HCEC 1CT (cell line): ENCODE data around the gene EDN3.
"Not testable (repeated sequence)": the region's sequence is repeated elsewhere in the genome, so short reads cannot be mapped to it uniquely, and the experiment has no call there.

Experiments used
- DNase-seq: peaks from one replicate; pipeline ENCODE4 v3.0.0-alpha.2; 2017

Gene EDN3

DNA sequence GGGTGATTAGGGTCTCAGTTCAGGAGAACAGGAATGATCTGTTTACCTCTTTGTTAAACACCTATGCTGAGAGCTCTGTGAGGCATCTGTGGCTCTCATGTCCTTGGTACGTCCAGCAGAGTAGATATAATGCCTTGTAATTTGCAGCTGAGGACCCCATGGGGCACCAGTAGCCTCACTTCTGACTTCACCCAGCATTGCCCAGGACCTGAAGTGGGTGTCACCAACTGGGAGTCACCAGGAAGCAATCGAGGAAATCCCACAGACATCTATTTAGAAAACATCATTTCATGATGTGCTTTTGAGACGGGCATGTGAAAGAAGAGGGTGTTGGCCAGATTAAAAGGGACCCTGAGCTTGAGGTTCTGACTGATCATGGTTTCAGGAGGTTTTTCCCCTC is 8.8 kb downstream of the EDN3 start:
- no peak for DNase-seq

DNA sequence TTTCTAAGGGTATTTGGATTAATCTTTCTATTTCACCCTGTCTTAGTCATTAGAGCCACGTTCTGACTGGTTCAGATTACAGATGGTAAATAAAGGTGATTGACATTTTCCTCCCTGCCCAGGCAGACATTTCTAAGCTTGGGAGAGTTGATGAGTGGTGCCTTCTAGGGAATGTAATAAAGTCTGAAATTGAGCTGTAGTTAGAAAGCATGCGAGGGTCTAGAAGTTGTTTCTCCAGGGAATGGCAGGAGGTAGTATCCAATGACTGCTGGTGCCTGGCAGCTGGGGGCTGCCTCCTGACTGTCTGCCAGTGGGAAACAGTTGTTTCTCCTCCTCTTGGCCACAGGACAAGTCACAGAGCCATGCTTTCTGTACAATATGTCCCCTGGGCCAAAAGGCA is 14.6 kb downstream of the EDN3 start:
- no peak for DNase-seq

DNA sequence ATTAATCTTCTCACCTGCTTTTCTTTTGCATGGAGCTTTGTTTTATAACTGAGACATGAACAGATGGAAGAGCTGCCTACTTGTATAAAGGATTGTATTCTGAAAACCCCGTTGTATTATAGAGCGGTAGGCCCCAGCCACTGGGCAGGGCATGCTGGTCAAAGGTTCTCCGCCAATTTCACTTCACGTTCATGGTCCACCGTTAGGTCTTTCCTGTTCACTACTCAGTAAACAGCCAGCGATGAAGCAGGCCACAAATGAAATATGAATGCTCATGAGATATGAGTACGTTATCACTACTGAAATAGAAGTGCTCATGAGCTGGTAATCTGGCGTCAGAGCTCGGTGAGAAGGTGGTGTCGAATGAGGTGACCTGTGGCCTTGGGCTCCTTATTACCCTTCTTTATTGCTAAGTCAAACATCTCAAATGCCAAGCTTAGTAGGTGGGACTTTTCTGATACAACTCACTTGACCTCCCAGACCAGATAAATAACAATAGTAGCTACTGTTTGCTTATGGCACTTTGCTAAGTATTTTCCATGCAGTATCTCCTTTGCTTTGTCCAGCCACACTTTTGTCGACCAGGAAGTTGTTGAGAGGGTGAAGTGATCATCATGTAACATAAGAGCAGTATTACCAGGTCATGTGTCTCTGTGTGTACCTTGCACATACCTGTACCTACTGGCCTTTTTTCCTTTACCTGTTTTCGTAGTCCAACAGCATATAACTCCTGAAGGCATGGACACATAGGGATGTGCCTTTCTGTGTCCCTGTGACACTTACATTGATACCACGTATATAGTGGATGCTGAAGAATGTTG is 16.7 kb downstream of the EDN3 start:
- no peak for DNase-seq

DNA sequence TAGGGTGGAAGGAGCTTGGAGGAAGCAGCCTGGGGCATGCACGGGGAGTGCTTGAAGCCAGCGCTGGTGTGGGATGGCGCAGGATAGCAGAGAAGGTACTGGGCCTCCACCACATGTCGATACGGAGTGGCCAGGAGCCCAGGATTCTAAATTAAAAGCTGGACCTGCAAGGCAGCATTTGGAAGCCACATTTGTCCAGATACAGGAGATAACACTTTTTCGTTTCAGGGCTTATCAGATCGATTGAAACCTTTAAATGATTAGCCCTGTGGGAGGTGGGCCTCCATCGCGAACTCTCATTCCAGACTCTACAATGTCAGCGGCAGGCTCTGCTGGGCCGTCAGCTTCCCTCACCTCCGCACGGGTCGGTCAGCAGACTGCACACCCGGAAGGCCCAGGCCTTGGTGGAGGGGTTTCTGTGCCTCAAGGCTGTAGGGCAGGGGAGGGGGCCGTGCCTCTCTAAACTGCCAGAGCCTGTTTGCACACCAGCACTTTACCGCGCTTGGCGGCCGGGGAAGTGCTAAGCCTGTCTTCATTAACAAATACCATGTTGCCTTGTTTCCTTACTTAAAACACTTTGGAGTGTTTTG is 17.9 kb downstream of the EDN3 start:
- DNase-seq = no peak

DNA sequence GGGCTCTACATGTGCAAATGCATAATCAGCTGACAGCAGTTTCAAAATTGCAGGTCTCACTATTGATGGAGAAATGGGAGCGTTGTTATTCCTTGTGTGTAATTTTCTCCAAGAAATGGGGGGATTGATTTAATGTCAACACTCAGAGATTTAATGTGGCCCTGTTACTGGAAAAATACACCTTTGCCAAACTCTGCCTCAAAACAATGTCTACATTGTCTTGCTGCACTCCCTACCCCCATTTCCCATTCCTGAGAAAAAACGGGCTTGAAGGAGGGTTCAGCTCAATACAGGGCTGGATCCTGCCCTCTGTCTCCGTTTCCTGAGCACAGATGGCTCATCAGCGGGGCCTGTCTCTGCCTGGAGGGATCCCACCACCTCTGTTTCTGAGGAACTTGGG is 18.4 kb downstream of the EDN3 start:
- DNase-seq = no peak

DNA sequence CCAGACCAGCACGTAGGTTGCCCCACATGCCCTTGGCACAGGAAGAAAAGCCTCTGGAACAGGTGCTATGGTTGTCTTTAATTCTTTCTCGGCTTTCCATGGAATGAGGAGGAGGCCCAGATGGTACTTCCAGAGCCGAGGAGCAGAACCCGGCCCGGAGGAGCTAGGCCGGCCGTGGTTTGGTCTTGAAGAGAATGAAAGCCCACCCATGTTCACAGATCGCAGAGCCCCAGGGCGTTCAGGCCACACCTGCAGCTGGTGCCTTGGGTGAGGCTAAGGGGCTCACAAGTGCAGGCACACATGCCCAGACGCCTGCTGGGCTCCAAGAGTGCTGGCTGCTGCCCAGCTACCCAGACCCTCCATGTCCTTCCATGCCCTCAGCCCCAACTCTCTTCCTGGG is 20.0 kb downstream of the EDN3 start:
- no peak for DNase-seq

DNA sequence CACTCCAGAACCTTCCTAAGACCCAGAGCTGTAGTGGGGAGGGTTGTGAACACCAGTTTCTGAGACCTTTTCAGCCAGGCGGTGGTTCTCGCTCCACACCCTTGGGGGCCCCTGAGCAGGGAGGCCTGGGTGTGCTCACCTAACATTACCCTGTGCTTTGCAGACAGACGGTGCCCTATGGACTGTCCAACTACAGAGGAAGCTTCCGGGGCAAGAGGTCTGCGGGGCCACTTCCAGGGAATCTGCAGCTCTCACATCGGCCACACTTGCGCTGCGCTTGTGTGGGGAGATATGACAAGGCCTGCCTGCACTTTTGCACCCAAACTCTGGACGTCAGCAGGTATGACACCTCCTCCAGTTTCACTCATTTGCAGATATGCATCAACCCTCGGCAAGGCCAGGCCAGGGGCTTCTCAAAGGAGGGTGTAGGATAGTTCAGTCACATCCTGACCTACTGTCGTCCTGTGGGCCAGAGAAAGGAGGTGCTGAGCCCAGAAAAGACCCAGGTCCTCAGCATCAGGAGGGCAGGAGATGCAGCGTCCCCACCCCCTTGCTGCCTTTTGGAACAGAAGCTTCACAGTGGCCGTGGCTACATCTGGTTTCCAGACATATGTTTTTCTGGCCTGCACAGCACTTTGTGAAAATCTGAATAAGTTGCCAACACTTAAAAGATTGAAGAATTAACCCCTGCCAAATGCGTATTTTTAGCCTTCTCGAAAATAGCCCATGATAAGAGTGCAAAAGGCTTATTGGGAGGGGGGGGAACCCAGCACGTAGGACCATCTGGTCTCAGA is 20.6 kb downstream of the EDN3 start:
- no peak for DNase-seq

DNA sequence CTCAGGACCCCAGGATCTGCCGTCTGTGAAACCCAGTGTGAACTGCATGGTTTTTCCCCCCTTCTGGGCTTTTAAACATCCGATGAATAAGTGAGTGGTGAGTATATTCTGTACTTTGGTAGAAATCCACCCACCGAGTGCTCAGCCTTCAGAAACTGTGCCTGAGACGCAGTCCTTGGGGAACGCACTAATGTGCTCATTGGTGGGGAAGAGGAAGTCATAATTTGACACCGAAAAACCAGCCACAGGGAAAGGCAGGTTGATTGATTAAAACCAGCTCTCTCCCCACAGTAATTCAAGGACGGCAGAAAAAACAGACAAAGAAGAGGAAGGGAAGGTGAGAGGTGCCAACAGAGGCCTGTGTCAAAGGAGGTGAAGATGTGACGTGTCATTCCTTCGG is 21.7 kb downstream of the EDN3 start:
- no peak for DNase-seq

DNA sequence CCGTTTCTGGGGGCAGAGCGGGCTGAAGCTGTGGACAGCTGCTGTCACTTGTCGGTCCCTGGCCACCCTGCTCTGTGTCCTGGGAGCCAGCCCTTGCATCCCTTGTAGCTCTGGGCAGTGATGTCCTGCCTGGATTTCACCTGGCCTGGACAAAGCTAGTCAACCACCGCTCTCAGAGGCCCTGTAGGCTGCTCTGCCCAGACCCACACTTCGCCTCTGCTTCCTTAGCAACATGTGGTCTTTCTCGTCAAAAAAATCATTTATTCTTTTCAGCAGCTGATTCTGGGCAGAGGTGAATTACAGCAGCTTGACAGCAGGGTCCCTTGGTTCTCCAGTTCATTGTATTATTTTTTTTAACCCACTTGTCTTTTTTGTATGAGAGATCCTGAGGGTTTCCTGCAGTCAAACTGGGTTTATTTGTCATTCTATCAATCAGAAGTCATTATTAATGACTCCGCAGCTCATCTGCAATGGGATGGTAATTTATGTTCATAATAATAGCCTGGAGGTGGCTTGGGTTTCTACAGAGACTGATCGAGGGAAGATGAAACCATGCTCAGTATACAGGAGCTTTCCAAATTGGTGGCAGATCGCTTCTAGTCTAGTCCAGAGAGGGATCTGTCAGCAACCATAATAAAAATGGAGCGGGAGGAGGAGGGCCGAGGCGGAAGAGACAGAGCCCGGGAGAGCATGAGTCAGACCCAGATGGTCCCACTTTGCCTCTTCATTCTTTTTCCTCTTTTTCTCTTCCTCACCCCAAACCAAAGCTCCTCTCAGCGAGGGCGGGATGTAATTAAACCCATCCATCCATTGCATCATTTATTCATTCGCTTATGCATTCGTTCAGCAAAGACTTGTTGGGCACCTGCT is 22.4 kb downstream of the EDN3 start:
- no peak for DNase-seq

DNA sequence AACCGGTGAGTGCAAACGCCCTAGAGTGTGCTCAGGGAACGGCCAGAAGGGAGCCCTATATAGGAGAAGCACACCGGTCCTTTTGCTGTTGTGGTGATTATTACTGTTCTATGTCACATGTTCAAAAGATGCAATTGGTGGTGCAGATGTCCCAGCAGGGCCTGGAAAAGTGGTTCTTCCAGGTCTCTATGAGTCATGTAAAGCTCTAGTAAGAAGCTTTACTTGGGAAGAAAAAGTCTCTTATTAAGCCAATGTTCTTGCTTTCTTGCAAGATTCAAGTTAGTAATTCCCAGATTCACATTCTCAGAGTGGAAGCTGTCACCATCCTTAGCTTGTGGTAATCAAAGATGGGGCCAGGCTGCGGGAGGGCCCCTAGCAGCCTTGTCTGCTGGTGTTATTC is 23.3 kb downstream of the EDN3 start:
- DNase-seq = no peak

DNA sequence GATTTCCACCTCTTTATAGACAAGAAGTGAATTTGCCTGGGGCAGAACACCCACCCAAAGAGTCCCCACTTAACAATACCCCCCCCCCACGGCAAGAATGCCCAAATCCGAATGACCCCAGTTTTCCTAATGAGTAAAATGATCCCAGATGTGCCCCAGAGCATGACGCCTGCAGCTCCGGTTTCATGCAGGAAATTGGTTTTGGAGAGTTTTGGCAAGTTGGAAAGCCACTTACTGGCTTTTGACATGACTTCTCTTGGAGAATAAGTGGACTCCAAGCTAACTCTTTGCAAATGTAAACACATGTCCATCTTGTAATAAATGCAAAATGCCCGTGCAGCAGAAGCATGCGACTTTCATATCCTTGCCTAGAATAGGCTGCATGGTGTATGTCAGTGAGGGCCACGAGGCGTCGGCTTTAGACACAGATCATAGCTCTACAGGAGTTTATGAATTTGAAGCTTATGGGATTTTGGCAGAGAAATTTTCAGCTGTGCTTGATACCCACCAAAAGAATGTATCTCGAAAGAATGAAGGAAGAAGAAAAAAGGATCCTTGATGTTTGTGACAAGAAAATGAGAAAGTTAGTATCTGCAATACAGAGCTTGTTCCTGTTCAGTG is 24.2 kb downstream of the EDN3 start:
- DNase-seq = no peak

DNA sequence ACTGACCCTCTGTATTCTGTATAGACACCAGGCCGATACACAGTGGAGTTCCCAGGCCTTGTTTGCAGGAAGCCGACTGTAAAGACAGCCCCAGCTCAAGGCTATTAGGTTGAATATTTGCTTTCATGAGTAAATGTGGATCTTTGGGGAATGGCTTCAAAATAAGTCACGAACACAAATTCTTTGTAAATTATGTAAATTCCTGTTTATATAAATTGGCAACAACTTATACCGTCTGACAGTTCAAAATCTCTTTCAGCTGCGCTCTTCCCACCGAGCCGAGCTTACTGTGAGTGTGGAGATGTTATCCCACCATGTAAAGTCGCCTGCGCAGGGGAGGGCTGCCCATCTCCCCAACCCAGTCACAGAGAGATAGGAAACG is 24.7 kb downstream of the EDN3 start:
- no peak for DNase-seq

DNA sequence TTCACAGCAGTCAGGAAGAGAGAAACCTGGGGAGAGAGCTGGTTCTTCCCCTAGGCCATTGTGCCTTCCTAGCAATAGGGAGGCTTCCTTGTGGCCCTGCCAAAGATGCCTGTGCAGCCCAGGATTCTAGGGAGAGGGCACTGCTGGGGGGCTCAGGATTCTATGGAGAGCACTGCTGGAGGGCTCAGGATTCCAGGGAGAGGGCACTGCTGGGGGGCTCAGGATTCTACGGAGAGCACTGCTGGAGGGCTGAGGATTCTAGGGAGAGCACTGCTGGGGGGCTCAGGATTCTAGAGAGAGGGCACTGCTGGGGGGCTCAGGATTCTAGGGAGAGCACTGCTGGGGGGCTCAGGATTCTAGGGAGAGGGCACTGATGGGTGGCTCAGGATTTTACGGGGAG is 25.8 kb downstream of the EDN3 start:
- no peak for DNase-seq

DNA sequence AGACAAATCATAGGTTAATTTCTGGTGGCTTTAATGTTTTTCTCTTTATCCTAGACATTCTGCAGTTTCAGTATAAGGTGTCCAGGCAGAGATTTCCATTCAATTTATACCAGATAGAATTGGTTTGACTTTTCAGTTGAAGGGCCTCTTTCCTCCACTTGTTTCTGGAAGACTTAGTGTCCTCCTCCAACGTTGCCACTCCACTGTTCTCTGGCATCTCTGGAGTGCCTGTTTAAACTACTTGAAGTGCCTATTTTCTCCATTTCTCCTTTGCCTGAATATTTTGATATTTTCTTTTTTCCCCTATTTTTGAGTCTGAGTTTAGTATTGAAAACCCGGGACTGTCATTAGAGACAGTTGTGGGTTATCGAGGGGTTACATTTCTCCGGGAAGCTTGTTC is 27.7 kb downstream of the EDN3 start:
- DNase-seq = no peak

DNA sequence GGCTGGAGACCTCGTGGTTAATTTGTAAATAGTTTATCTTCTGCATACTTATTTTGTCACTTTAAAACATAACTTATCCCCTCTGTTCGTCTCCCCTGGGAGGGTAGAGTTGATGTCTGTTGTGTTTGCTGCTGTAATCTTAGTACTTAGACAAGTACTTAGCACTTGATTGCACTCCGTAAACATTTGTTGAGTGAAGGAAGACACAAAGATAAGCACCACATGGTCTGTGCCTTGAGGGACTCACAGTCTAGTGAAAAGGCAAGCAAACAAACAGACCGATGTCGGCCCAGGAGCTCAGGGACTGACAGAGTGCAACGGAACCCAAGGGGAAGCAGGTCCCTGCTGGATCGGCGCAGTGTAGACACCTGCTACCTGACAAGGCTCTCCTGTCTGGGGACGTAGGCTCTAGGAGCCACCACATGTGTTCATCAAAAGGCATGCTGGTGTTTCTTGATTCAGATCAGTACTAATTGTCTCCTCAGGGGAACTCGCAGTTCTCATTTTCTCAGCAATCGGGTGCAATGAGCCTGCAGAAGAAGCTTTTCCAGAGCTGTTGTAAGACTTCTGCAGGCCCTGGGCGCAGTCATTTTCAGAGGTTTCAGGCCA is 31.4 kb downstream of the EDN3 start:
- DNase-seq = no peak

DNA sequence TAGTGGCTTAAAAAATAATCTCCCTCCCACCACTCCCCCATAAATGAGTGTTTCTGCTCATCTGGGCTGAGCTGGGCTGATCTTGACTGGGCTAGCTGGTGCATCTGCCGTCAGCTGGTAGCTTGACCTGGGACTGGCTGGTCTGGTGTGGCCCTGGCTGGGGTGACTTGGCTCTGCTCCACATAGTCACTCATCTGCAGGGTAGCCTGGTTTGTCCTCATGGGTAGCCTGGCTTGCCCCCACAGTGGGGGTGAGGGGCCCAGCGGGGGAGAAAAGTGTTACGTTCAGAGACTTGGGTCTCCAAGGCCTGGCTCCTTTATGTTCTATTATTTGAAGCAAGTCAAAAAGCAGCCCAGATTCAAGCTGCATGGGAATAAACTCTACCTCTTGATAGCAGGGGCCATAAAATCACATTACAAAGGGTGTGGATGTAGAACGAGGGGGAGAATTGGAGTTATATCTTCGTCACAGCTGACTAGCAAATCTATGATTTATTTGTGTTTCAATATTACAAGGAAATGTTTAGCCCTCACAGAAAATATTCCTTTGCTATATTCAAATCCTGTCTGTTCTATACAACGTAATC is 32.9 kb downstream of the EDN3 start:
- DNase-seq = no peak

DNA sequence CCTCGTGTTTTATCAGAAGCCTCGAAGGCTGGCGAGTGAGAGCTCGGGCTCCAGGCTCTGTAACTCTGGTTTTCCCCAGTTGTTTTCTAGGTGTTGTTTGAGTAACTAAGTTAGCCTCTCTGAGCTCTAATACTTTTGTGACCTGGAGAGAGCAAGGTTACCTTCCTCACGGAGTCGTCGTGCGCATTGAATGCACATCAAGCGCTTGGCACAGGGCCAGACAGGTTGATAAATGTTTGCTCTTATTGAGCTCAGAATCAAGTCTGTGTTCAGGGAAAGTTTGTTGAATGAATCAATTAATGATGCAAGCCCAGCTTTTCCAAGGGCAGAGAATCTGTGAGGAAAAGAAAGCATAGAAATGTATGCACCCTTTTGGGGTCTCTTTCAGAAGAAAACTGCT is 33.5 kb downstream of the EDN3 start:
- DNase-seq = no peak

DNA sequence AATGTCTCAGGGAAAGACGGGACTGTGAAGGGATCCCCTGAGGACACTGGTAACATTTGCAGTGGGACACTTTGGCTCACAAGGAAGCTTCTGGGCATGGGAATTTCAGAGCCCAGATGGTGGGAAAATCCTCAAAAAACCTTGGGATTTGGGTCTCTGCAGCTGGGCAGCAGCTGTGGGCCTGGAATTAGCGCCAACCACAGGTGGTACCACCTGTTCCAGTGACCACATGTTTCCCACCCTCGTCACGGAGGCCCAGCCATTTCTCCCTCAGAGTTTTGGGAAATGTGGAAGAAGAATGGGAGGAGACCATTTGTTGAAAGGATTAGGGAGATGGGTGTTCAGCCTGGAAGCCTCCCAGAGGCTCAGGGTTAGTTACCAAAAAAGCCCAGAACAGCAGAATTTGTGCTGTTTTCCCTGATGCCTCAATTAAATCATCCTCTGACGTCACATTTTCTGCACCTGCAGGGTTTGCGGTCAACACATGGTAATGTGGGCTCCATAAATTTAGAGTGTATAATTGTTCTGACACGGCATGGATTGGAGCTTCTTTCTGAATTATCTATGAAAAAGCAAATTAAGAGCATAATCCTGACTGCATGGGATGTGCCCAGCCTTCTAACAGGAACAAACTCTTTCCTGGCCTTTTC is 34.4 kb downstream of the EDN3 start:
- no peak for DNase-seq

DNA sequence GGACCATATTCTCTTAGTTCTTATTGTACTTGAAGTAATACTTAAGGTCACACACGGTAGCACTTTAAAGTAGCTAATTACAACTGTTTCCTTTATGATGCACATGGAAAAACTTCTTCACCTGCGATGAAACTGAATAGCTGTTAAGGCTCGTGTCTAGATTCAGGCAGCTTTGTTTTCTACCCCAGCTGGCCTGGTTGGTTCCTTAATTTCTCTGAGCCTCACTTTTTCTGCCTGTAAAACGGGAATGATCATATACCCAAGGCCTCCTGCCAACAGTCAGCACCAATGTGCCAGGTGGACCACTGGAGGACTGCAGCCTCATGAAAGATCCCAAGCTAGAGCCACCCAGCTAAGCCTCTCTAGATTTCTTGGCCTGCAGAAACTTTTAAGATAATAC is 35.0 kb downstream of the EDN3 start:
- DNase-seq = no peak

DNA sequence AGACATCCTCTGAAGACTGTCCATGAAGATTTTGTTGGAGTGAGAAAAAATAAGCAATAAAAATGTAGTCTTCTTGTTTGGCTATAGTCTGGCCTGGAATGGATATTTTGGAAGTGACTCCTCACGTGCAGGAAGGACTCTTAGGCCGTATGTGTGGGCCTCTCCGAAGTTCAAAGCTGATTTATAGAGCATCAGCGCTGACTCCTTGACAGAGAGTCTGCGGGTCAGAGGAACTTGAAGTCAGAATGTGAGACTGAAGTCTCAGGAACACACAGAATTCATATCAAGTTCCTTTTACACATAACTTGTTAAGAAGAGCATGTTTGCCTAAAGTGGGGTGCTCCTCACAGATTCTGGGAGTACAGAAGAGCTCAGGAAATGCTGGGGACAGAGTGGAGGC is 36.1 kb downstream of the EDN3 start:
- no peak for DNase-seq

DNA sequence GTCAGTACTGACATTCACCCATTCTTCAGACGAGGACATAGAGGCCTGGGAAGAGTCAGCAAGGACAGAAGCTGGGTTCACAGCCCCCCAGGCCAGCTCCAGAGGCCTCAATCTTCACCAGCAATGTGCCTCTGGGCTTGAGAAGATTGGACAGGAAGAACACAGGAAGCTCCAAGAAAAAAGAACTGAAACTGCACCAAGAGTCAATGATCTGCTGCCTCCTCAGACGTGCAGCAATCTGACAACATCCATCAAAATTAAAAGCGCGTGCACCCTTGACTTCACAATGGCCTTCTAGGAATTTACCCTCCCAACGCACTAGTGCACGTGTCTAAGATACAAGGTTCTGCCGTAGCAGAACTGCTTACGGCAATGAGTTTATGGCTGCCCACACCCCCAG is 38.0 kb downstream of the EDN3 start:
- DNase-seq = not testable (repeated sequence)
